OCI-LY1 (cell line): Measurements from ENCODE around the gene AGPAT3.
A peak's percentile ranks its signal among the peaks of the same experiment; 100 is the strongest.

Experiments used
- H2AFZ ChIP-seq: fragments of 200-600 bp; sonication (generic), shearing (Covaris generic); 2 replicates; pipeline ENCODE4 v1.6.0; 2014; ENCODE audit warnings: antibody characterized with exemption, mild to moderate bottlenecking, low read length
- H3F3A ChIP-seq: fragments of 200-600 bp; sonication (generic), shearing (Covaris generic); 2 replicates; pipeline ENCODE4 v1.6.0; 2014; ENCODE audit warnings: mild to moderate bottlenecking, antibody characterized with exemption, low read length, moderate library complexity; ENCODE audit not compliant: insufficient read depth
- H3K27ac ChIP-seq: fragments of 200-600 bp; sonication (generic); 2 replicates; pipeline ENCODE4 v1.5.1; 2014; ENCODE audit warnings: low read length, mixed run types, mild to moderate bottlenecking, low read depth; ENCODE audit not compliant: poor library complexity, severe bottlenecking
- H3K27me3 ChIP-seq: fragments of 200-600 bp; sonication (generic); 2 replicates; pipeline ENCODE4 v1.6.0; 2014; ENCODE audit warnings: antibody characterized with exemption, mild to moderate bottlenecking, low read length, moderate library complexity; ENCODE audit not compliant: insufficient read depth
- H3K36me3 ChIP-seq: fragments of 200-600 bp; sonication (generic); 2 replicates; pipeline ENCODE4 v1.6.1; 2014; ENCODE audit warnings: mild to moderate bottlenecking, antibody characterized with exemption, low read length, moderate library complexity, mixed read lengths; ENCODE audit not compliant: insufficient read depth
- H3K4me1 ChIP-seq: fragments of 200-600 bp; sonication (generic); 2 replicates; pipeline ENCODE4 v1.5.1; 2014; ENCODE audit warnings: mild to moderate bottlenecking, low read length, moderate library complexity; ENCODE audit not compliant: insufficient read depth, severe bottlenecking
- H3K4me2 ChIP-seq: fragments of 200-600 bp; sonication (generic), shearing (Covaris generic); 2 replicates; pipeline ENCODE4 v1.6.1; 2014; ENCODE audit warnings: low read length
- H3K4me3 ChIP-seq: fragments of 200-600 bp; sonication (generic); 2 replicates; pipeline ENCODE4 v1.5.1; 2014; ENCODE audit warnings: low read length, low read depth, mild to moderate bottlenecking, mixed read lengths; ENCODE audit not compliant: poor library complexity, severe bottlenecking
- H3K79me2 ChIP-seq: fragments of 200-600 bp; shearing (Covaris generic); 2 replicates; pipeline ENCODE4 v1.6.1; 2016; ENCODE audit warnings: mixed run types, low read length, mixed read lengths; ENCODE audit not compliant: insufficient read depth
- H3K9ac ChIP-seq: fragments of 200-600 bp; sonication (generic), shearing (Covaris generic); 2 replicates; pipeline ENCODE4 v1.6.1; 2014; ENCODE audit warnings: mild to moderate bottlenecking, low read length, mixed read lengths
- H3K9me2 ChIP-seq: fragments of 200-600 bp; sonication (generic), shearing (Covaris generic); 2 replicates; pipeline ENCODE4 v1.6.1; 2014; ENCODE audit warnings: low read depth, mild to moderate bottlenecking, low read length, mixed read lengths
- H3K9me3 ChIP-seq: fragments of 200-600 bp; shearing (Covaris generic); 2 replicates; pipeline ENCODE4 v1.6.1; 2014; ENCODE audit warnings: low read length, mixed read lengths
- H4K20me1 ChIP-seq: fragments of 200-600 bp; sonication (generic), shearing (Covaris generic); 2 replicates; pipeline ENCODE4 v1.6.0; 2016; ENCODE audit warnings: mild to moderate bottlenecking, low read length; ENCODE audit not compliant: insufficient read depth
- CTCF ChIP-seq: fragments of 200-600 bp; sonication (generic), shearing (Covaris generic); IDR thresholded peaks from 2 replicates; pipeline ENCODE4 v1.5.1; 2017; ENCODE audit warnings: mild to moderate bottlenecking, antibody characterized with exemption, low read length, moderate library complexity, mixed read lengths
- EZH2 ChIP-seq: fragments of 200-600 bp; sonication (generic), shearing (Covaris generic); IDR thresholded peaks from 2 replicates; pipeline ENCODE4 v1.8.0; 2017; ENCODE audit warnings: borderline replicate concordance, mixed run types, mild to moderate bottlenecking, antibody characterized with exemption, low read length, moderate library complexity, mixed read lengths

The AGPAT3 gene

GRCh38 chr21:43864313-43864961, 586 bp upstream of the AGPAT3 start:
- H3K9me3 ChIP-seq = no peaks in the 10 kb centered on the region
- H3K4me2 ChIP-seq = peak overlapping the region; percentile 74
- H4K20me1 ChIP-seq = no peaks in the 10 kb centered on the region
- no peaks in the 10 kb centered on the region for H3K9me2 ChIP-seq
- H3K27me3 ChIP-seq = no peaks in the 10 kb centered on the region
- no peak overlapping the region for H2AFZ ChIP-seq
- H3K36me3 ChIP-seq = no peaks in the 10 kb centered on the region
- TF ChIP-seq EZH2 (no peak), CTCF (no peak)
- H3K4me1 ChIP-seq = peaks cover 82% of the 10 kb centered on the region
- peaks cover 6% of the 10 kb centered on the region; the same call in 1 of the 2 replicates for H3F3A ChIP-seq
- H3K79me2 ChIP-seq = 0 out of 2 replicates have a peak, but pooled peaks cover 4% of the 10 kb centered on the region
- peak overlapping the region; percentile 60 for H3K4me3 ChIP-seq
- no peak overlapping the region for H3K27ac ChIP-seq
- H3K9ac ChIP-seq = peak overlapping the region; percentile 40; the same call in 1 of the 2 replicates

- H3K79me2 ChIP-seq = peaks cover 11% of the 10 kb centered on the region; the same call in 1 of the 2 replicates
- TF ChIP-seq CTCF (no peak), EZH2 (no peak)
- no peak overlapping the region for H2AFZ ChIP-seq
Measured at GRCh38 chr21:43865540-43866259, 677 bp downstream of the AGPAT3 start.

GRCh38 chr21:43866260-43866629, 1.2 kb downstream of the AGPAT3 start:
- Histone ChIP-seq H3K36me3 (peaks cover 6% of the 10 kb centered on the region), H3K27ac (peak overlapping the region; percentile 92), H3K4me3 (peak overlapping the region; percentile 64), H3K9me3 (no peaks in the 10 kb centered on the region), H3K4me2 (peak overlapping the region; percentile 70), H3K9ac (peak overlapping the region; percentile 71), H3K79me2 (peaks cover 11% of the 10 kb centered on the region; the same call in 1 of the 2 replicates), H3K4me1 (peaks cover 69% of the 10 kb centered on the region), H4K20me1 (no peaks in the 10 kb centered on the region), H3K27me3 (no peaks in the 10 kb centered on the region), H3F3A (peaks cover 6% of the 10 kb centered on the region; the same call in 1 of the 2 replicates), H3K9me2 (no peaks in the 10 kb centered on the region), H2AFZ (no peak overlapping the region)
- TF ChIP-seq EZH2 (no peak), CTCF (no peak)

More at GRCh38 chr21:43865540-43866259, 677 bp downstream of the AGPAT3 start:
- Histone ChIP-seq H3K36me3 (peaks cover under 1% of the 10 kb centered on the region; the same call in 1 of the 2 replicates), H3K4me1 (peaks cover 74% of the 10 kb centered on the region), H3K27me3 (no peaks in the 10 kb centered on the region), H3K9me3 (no peaks in the 10 kb centered on the region), H3K9ac (peak overlapping the region; percentile 71), H3K27ac (peak overlapping the region; percentile 92), H3K4me2 (peak overlapping the region; percentile 70), H4K20me1 (no peaks in the 10 kb centered on the region), H3K9me2 (no peaks in the 10 kb centered on the region), H3K4me3 (peak overlapping the region; percentile 64), H3F3A (peaks cover 6% of the 10 kb centered on the region; the same call in 1 of the 2 replicates)
